Adipocyte (in vitro differentiated cells): ENCODE results near the gene CDH12.

Experiments used
- DNase-seq: peaks from one replicate; pipeline ENCODE4 v3.0.0-alpha.2; 2015; ENCODE audit warnings: low read depth
- H3K27me3 ChIP-seq: replicated peaks from 2 replicates; pipeline ENCODE4 v1.7.0; 2013; ENCODE audit warnings: mild to moderate bottlenecking, low read length, moderate library complexity; ENCODE audit not compliant: control insufficient read depth, insufficient read depth
- H3K36me3 ChIP-seq: 2 replicates; pipeline ENCODE4 v1.7.0; 2013; ENCODE audit warnings: low read length, mild to moderate bottlenecking, moderate library complexity; ENCODE audit not compliant: control insufficient read depth, insufficient read depth, severe bottlenecking
- H3K4me1 ChIP-seq: 2 replicates; pipeline ENCODE4 v1.7.0; 2013; ENCODE audit warnings: mild to moderate bottlenecking, low read length, moderate library complexity; ENCODE audit not compliant: control insufficient read depth, insufficient read depth
- H3K4me3 ChIP-seq: 2 replicates; pipeline ENCODE4 v1.7.0; 2013; ENCODE audit warnings: mild to moderate bottlenecking, low read length, moderate library complexity
- H3K9ac ChIP-seq: 2 replicates; pipeline ENCODE4 v1.7.0; 2013; ENCODE audit warnings: mild to moderate bottlenecking, low read length, moderate library complexity
- H3K9me3 ChIP-seq: 2 replicates; pipeline ENCODE4 v1.7.0; 2013; ENCODE audit warnings: mild to moderate bottlenecking, low read length, moderate library complexity; ENCODE audit not compliant: control insufficient read depth

CDH12 gene

DNA sequence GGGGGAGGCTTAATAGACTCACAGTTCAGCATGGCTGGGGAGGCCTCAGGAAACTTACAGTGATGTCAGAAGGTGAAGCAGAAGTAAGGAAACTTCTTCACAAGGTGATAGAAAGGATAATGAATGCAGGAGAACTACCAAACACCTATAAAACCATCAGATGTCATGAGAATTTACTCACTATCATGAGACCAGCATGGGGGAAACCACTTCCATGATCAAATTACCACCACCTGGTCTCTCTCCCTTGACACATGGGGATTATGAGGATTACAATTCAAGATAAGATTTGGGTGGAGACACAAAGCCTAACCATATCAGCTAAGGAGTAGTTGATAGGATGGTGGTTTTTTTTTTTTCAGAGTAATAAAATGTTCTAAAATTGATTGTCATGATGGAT is 201.8 kb downstream of the CDH12 start:
- Histone ChIP-seq H3K4me3 (no peak overlapping the region), H3K4me1 (peaks cover 8% of the 10 kb centered on the region), H3K9ac (no peak overlapping the region), H3K36me3 (no peaks in the 10 kb centered on the region), H3K27me3 (no peaks in the 10 kb centered on the region), H3K9me3 (no peaks in the 10 kb centered on the region)
- no peak for DNase-seq

- Histone ChIP-seq H3K9ac (no peak overlapping the region), H3K27me3 (no peaks in the 10 kb centered on the region), H3K4me1 (peaks cover 8% of the 10 kb centered on the region), H3K9me3 (no peaks in the 10 kb centered on the region), H3K36me3 (no peaks in the 10 kb centered on the region), H3K4me3 (no peak overlapping the region)
- DNase-seq = no peak
Observed at GRCh38 chr5:22650511-22650910, 202.6 kb downstream of the CDH12 start.

GRCh38 chr5:22649074-22649473 is 204.1 kb downstream of the CDH12 start:
- H3K27me3 ChIP-seq = no peaks in the 10 kb centered on the region
- DNase-seq = no peak

GRCh38 chr5:22644859-22645258 is 208.3 kb downstream of the CDH12 start:
- no peak overlapping the region for H3K4me3 ChIP-seq
- no peaks in the 10 kb centered on the region for H3K9me3 ChIP-seq
- no peaks in the 10 kb centered on the region for H3K36me3 ChIP-seq
- no peaks in the 10 kb centered on the region for H3K27me3 ChIP-seq
- no peak for DNase-seq
- H3K9ac ChIP-seq = peak overlapping the region; percentile 61
- peaks cover 31% of the 10 kb centered on the region for H3K4me1 ChIP-seq

More at GRCh38 chr5:22649074-22649473, 204.1 kb downstream of the CDH12 start:
- no peaks in the 10 kb centered on the region for H3K36me3 ChIP-seq
- H3K4me1 ChIP-seq = peaks cover 18% of the 10 kb centered on the region
- no peak overlapping the region for H3K4me3 ChIP-seq
- H3K9me3 ChIP-seq = no peaks in the 10 kb centered on the region
- no peak overlapping the region for H3K9ac ChIP-seq

DNA sequence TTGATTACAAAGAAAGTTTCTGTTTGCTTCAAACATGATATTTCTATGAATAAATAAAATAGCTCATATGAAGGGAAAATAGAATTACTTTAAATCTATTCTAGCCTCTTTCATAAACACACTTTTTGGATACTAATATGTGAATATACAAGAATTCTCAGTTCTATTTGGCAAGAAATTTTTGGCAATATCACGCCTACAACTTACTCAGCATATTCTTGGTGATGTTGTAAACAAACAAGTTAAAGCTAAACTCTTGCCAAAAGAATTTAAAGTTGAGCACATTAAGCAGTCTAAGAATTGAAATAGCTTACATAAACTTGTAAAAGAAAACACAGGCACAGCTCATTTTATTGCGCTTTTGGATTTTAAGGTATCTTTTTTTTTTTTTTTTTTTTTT is 209.8 kb downstream of the CDH12 start:
- DNase-seq = no peak
- H3K4me3 ChIP-seq = peak overlapping the region; percentile 47
- H3K36me3 ChIP-seq = no peaks in the 10 kb centered on the region
- H3K4me1 ChIP-seq = peaks cover 24% of the 10 kb centered on the region
- H3K9ac ChIP-seq = peak overlapping the region; percentile 63
- H3K9me3 ChIP-seq = no peaks in the 10 kb centered on the region
- no peaks in the 10 kb centered on the region for H3K27me3 ChIP-seq

- no peak overlapping the region for H3K4me3 ChIP-seq
- no peak for DNase-seq
- no peaks in the 10 kb centered on the region for H3K4me1 ChIP-seq
- H3K9me3 ChIP-seq = peaks cover 5% of the 10 kb centered on the region
- no peak overlapping the region for H3K9ac ChIP-seq
- H3K27me3 ChIP-seq = no peaks in the 10 kb centered on the region
- H3K36me3 ChIP-seq = no peaks in the 10 kb centered on the region
Observed at GRCh38 chr5:22631683-22632082, 221.5 kb downstream of the CDH12 start.

- Histone ChIP-seq H3K4me1 (no peaks in the 10 kb centered on the region), H3K36me3 (no peaks in the 10 kb centered on the region)
Observed at GRCh38 chr5:22627029-22627428, 226.1 kb downstream of the CDH12 start.

GRCh38 chr5:22625451-22625850 is 227.7 kb downstream of the CDH12 start:
- H3K27me3 ChIP-seq = no peaks in the 10 kb centered on the region
- no peaks in the 10 kb centered on the region for H3K4me1 ChIP-seq
- no peaks in the 10 kb centered on the region for H3K9me3 ChIP-seq
- H3K9ac ChIP-seq = no peak overlapping the region
- no peaks in the 10 kb centered on the region for H3K36me3 ChIP-seq
- no peak overlapping the region for H3K4me3 ChIP-seq
- DNase-seq = no peak

More at GRCh38 chr5:22627029-22627428, 226.1 kb downstream of the CDH12 start:
- no peak for DNase-seq
- no peaks in the 10 kb centered on the region for H3K27me3 ChIP-seq
- H3K9me3 ChIP-seq = no peaks in the 10 kb centered on the region
- H3K4me3 ChIP-seq = no peak overlapping the region
- no peak overlapping the region for H3K9ac ChIP-seq

DNA sequence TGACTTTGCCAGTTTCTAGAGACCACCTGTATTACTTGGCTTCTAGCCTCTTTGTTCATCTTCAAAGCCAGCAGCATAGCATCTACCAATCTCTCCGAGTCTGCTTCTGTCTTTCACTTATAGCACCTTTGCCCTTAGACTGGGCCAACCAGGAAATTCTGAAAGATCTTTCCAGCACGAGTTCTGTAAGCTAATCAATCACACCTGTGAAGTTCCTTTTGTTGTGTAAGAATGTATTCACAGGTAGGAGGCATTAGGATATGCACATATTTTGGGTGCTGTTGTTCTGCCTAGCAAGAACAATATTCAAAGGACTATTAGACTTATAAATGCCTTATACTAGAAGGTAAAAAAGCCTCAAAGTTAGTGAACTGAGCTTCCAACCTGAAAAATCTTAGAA is 232.1 kb downstream of the CDH12 start:
- H3K9ac ChIP-seq = no peak overlapping the region
- H3K27me3 ChIP-seq = no peaks in the 10 kb centered on the region
- H3K9me3 ChIP-seq = no peaks in the 10 kb centered on the region
- H3K4me1 ChIP-seq = no peaks in the 10 kb centered on the region
- H3K4me3 ChIP-seq = no peak overlapping the region
- H3K36me3 ChIP-seq = no peaks in the 10 kb centered on the region
- DNase-seq = no peak

GRCh38 chr5:22615964-22616363 is 237.2 kb downstream of the CDH12 start:
- no peak for DNase-seq
- H3K4me3 ChIP-seq = no peak overlapping the region
- H3K36me3 ChIP-seq = no peaks in the 10 kb centered on the region
- no peaks in the 10 kb centered on the region for H3K27me3 ChIP-seq
- no peaks in the 10 kb centered on the region for H3K9me3 ChIP-seq
- no peak overlapping the region for H3K9ac ChIP-seq
- no peaks in the 10 kb centered on the region for H3K4me1 ChIP-seq

DNA sequence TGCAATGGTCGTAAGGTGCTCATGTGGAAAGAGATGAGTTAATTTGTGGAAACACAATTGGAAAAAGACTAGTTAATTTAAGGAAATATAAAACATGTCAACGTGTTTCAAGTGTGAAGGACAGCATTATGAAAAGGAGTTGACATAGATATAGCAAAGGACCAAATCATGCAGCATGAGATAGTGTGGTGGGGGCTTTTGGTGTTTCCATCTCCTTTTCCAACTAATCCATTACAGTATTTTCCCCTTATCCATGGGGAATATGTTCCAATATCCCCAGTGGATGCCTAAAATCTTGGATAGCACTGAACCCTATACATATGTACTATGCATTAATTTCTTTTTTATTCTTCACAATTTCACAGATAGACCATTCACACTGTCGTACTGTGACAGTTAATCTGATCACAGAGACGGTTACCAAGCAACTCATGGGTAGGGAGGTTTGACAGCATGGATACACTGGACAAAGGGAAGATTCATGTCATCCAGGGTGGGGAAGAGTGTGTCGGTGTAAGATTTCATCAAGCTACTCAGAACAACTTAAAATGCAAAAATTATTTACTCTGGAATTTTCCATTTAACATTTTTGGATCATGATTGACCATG is 238.6 kb downstream of the CDH12 start:
- H3K27me3 ChIP-seq = no peaks in the 10 kb centered on the region
- H3K9ac ChIP-seq = no peak overlapping the region
- no peak for DNase-seq
- H3K9me3 ChIP-seq = no peaks in the 10 kb centered on the region
- no peaks in the 10 kb centered on the region for H3K4me1 ChIP-seq
- no peaks in the 10 kb centered on the region for H3K36me3 ChIP-seq
- H3K4me3 ChIP-seq = no peak overlapping the region

DNA sequence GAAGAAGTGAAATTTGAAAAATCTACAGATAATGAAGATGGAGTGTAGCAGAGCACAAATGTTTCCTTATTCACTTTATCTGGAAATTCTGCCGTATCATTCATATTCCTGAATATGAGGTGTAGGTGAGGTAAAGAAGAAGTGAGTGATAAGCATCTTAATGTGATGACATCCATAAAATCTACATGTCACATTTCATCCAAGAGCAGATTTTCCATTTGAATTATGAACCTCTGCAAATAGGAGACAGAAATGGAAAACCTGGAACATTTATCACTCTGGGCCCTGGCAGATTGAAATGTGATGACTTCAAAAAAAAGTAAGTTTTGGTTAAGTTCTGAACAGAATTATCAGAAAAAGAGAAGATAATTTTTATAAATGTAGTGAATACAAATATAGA is 240.2 kb downstream of the CDH12 start:
- Histone ChIP-seq H3K9ac (no peak overlapping the region), H3K4me1 (no peaks in the 10 kb centered on the region), H3K9me3 (peaks cover 6% of the 10 kb centered on the region), H3K4me3 (no peak overlapping the region), H3K36me3 (no peaks in the 10 kb centered on the region), H3K27me3 (no peaks in the 10 kb centered on the region)
- no peak for DNase-seq
